ENCODE results near the gene ADGRF4. TPM values are rescaled to one million over a fixed set of nuclear protein-coding genes. Genes with fewer than 3 reads are reported as not detected.

The ADGRF4 gene
- total RNA-seq, 1 experiment from 2014 or later = 5.2 TPM

- ChIA-PET CTCF (no interaction called here), POLR2A (ENCODE audit: unreplicated experiment) (no interaction called here)
- no peak for DNase-seq
- Histone ChIP-seq H4K20me1 (ENCODE audit: insufficient read depth) (no peaks in the 10 kb centered on the region), H3K27ac (no peak overlapping the region), H3F3A (ENCODE audit: insufficient read depth, low read depth) (no peaks in the 10 kb centered on the region), H3K4me2 (no peak overlapping the region), H3K4me3 (no peak overlapping the region), H3K9me2 (ENCODE audit: insufficient read depth) (no peaks in the 10 kb centered on the region), H2AFZ (no peak overlapping the region), H3K36me3 (ENCODE audit: low read depth) (peaks cover 12% of the 10 kb centered on the region; the same call in 1 of the 2 replicates), H3K27me3 (ENCODE audit: insufficient read depth, low read depth) (no peaks in the 10 kb centered on the region), H3K4me1 (replicated peaks; ENCODE audit: insufficient read depth) (no peaks in the 10 kb centered on the region), H3K9me3 (ENCODE audit: insufficient read depth, low read depth) (no peaks in the 10 kb centered on the region), H3K79me2 (ENCODE audit: low read depth) (no peaks in the 10 kb centered on the region)
- intact Hi-C loops (cut with micrococcal nuclease; ENCODE audit: unreplicated experiment) = no loop called here
- no TSS peak for BruUV-seq (replicated peaks)
- no peak for TF ChIP-seq EZH2 (IDR thresholded peaks at IDR 0.05; ENCODE audit: low read depth)
- TF ChIP-seq CTCF (conservative IDR thresholded peaks at IDR 0.05) = no peak
Measured at GRCh38 chr6:47713200-47713599, 14.8 kb downstream of the ADGRF4 start.

GRCh38 chr6:47714802-47715201 lies 16.4 kb downstream of the ADGRF4 start:
- Histone ChIP-seq H3K79me2 (ENCODE audit: low read depth) (no peaks in the 10 kb centered on the region), H3K27me3 (ENCODE audit: insufficient read depth, low read depth) (no peaks in the 10 kb centered on the region), H3K4me2 (no peak overlapping the region), H3F3A (ENCODE audit: insufficient read depth, low read depth) (no peaks in the 10 kb centered on the region), H3K36me3 (ENCODE audit: low read depth) (peaks cover 6% of the 10 kb centered on the region; the same call in 1 of the 2 replicates), H3K4me3 (no peak overlapping the region), H3K27ac (no peak overlapping the region), H3K9me3 (ENCODE audit: insufficient read depth, low read depth) (no peaks in the 10 kb centered on the region), H3K9me2 (ENCODE audit: insufficient read depth) (no peaks in the 10 kb centered on the region), H2AFZ (no peak overlapping the region), H3K4me1 (replicated peaks; ENCODE audit: insufficient read depth) (no peaks in the 10 kb centered on the region), H4K20me1 (ENCODE audit: insufficient read depth) (no peaks in the 10 kb centered on the region)
- ChIA-PET POLR2A (ENCODE audit: unreplicated experiment) (no interaction called here), CTCF (no interaction called here)
- no peak for DNase-seq
- intact Hi-C loops (cut with micrococcal nuclease; ENCODE audit: unreplicated experiment) = no loop called here
- TF ChIP-seq CTCF (conservative IDR thresholded peaks at IDR 0.05) (no peak), EZH2 (IDR thresholded peaks at IDR 0.05; ENCODE audit: low read depth) (no peak)
- BruUV-seq (replicated peaks) = no TSS peak

GRCh38 chr6:47715782-47716181 lies 17.4 kb downstream of the ADGRF4 start:
- no TSS peak for BruUV-seq (replicated peaks)
- no peak for DNase-seq
- H3K4me3 ChIP-seq = no peak overlapping the region
- TF ChIP-seq CTCF (conservative IDR thresholded peaks at IDR 0.05) (no peak), EZH2 (IDR thresholded peaks at IDR 0.05; ENCODE audit: low read depth) (no peak)
- H3K27me3 ChIP-seq (ENCODE audit: insufficient read depth, low read depth) = no peaks in the 10 kb centered on the region
- H3K79me2 ChIP-seq (ENCODE audit: low read depth) = no peaks in the 10 kb centered on the region
- no peak overlapping the region for H3K27ac ChIP-seq
- peaks cover 6% of the 10 kb centered on the region; the same call in 1 of the 2 replicates for H3K36me3 ChIP-seq (ENCODE audit: low read depth)
- POLR2A ChIA-PET (ENCODE audit: unreplicated experiment) = no interaction called here
- H3K4me1 ChIP-seq (replicated peaks; ENCODE audit: insufficient read depth) = no peaks in the 10 kb centered on the region
- H3K9me2 ChIP-seq (ENCODE audit: insufficient read depth) = no peaks in the 10 kb centered on the region
- no peaks in the 10 kb centered on the region for H3K9me3 ChIP-seq (ENCODE audit: insufficient read depth, low read depth)
- CTCF ChIA-PET = no interaction called here
- no peak overlapping the region for H2AFZ ChIP-seq
- intact Hi-C loops (cut with micrococcal nuclease; ENCODE audit: unreplicated experiment) = no loop called here
- H3F3A ChIP-seq (ENCODE audit: insufficient read depth, low read depth) = no peaks in the 10 kb centered on the region
- no peak overlapping the region for H3K4me2 ChIP-seq
- no peaks in the 10 kb centered on the region for H4K20me1 ChIP-seq (ENCODE audit: insufficient read depth)

All from PC-9 (cell line).